NCI-H128 (cell line): ENCODE measurements around the gene TNFRSF1B.

Experiments
- DNase-seq: peaks from one replicate; lab custom pipeline; 2025; ENCODE audit not compliant: unreplicated experiment; lab: John Stamatoyannopoulos, UW

TNFRSF1B gene

DNA sequence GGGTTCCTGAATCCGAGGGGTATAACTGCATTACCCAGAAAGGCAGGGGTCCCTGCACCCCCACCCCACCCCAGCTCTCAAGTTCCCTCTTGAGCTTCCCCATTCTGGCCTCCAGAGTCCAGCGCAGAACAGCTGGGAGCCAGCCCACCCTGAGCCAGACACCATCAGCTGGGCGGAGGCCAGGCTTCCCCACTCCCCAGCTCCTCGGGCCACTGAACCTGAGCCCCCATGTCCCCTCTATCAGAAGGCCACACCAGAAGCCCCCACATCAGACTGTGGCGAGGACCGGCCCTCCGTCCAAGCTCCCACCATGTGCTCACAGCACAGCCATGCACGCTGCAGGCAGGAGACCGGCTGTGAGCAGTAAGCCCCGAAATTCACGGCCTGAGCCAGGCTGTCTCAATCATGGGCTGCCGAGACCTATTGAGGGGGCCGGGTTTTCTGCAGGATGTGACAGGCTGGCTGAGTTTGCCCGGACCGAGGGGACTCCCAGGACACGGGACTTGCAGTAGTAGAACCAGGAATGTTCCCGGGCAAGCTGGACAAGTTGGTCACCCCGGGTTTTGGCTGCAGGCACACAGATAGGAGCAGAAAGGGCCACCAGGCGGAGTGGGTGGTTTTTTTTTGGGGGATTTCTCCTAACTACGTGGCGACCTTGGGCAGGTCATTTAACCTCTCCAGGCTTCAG, 25.5 kb upstream of the TNFRSF1B start:
- DNase-seq: no peak

DNA sequence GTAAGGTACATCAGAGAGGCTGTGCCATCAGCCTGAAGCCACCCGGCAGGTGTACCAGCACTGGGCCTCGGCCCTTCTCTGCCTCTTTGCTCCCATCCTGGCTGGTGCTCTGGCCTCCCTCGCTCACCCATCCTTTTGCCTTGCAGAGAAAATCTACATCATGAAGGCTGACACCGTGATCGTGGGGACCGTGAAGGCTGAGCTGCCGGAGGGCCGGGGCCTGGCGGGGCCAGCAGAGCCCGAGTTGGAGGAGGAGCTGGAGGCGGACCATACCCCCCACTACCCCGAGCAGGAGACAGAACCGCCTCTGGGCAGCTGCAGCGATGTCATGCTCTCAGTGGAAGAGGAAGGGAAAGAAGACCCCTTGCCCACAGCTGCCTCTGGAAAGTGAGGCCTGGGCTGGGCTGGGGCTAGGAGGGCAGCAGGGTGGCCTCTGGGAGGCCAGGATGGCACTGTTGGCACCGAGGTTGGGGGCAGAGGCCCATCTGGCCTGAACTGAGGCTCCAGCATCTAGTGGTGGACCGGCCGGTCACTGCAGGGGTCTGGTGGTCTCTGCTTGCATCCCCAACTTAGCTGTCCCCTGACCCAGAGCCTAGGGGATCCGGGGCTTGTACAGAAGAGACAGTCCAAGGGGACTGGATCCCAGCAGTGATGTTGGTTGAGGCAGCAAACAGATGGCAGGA, 24.5 kb upstream of the TNFRSF1B start:
- DNase-seq: no peak

DNA sequence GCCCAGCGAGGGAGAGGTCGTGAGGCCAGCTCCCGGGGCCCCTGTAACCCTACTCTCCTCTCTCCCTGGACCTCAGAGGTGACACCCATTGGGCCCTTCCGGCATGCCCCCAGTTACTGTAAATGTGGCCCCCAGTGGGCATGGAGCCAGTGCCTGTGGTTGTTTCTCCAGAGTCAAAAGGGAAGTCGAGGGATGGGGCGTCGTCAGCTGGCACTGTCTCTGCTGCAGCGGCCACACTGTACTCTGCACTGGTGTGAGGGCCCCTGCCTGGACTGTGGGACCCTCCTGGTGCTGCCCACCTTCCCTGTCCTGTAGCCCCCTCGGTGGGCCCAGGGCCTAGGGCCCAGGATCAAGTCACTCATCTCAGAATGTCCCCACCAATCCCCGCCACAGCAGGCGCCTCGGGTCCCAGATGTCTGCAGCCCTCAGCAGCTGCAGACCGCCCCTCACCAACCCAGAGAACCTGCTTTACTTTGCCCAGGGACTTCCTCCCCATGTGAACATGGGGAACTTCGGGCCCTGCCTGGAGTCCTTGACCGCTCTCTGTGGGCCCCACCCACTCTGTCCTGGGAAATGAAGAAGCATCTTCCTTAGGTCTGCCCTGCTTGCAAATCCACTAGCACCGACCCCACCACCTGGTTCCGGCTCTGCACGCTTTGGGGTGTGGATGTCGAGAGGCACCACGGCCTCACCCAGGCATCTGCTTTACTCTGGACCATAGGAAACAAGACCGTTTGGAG, 23.7 kb upstream of the TNFRSF1B start:
- DNase-seq: no peak

DNA sequence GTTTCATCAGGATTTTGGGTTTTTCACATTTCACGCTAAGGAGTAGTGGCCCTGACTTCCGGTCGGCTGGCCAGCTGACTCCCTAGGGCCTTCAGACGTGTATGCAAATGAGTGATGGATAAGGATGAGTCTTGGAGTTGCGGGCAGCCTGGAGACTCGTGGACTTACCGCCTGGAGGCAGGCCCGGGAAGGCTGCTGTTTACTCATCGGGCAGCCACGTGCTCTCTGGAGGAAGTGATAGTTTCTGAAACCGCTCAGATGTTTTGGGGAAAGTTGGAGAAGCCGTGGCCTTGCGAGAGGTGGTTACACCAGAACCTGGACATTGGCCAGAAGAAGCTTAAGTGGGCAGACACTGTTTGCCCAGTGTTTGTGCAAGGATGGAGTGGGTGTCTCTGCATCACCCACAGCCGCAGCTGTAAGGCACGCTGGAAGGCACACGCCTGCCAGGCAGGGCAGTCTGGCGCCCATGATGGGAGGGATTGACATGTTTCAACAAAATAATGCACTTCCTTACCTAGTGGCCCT, 23.1 kb upstream of the TNFRSF1B start:
- no peak for DNase-seq

DNA sequence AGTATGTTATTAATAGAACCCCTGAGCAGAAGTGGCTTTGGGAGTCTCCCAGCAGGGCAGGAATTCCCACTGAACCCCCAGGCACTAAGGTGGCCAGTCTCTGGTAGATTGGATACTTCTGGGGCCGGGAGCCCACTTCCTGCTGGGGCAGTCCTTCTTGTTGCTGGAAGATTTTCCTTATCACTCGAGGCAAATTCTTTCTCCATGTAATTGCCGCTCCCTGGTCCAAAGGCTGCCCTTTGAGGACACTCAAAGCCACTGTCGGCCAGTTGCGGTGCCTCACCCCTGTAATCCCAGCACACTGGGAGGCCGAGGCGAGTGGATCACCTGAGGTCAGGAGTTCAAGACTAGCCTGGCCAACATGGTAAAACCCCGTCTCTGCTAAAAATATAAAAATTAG, 22.6 kb upstream of the TNFRSF1B start:
- no peak for DNase-seq

DNA sequence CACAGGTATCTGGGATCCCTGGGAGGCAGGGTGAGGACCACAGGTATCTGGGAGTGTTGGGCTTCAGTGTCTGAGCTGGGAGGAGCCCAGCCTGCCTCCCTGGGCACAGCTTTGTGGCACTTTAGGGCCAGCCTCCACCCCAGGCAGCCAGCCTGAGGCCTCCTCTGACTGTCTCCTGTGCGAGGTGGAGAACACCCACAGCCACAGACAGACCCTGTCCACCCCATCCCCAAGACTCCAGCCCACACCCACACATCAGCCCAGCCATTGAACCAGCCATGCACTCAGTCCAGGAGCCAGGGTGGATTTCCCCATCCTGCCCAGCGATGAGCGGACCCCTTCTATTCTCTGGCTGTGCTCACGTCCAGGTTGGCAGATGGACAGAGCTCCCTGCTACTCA, 21.8 kb upstream of the TNFRSF1B start:
- no peak for DNase-seq

DNA sequence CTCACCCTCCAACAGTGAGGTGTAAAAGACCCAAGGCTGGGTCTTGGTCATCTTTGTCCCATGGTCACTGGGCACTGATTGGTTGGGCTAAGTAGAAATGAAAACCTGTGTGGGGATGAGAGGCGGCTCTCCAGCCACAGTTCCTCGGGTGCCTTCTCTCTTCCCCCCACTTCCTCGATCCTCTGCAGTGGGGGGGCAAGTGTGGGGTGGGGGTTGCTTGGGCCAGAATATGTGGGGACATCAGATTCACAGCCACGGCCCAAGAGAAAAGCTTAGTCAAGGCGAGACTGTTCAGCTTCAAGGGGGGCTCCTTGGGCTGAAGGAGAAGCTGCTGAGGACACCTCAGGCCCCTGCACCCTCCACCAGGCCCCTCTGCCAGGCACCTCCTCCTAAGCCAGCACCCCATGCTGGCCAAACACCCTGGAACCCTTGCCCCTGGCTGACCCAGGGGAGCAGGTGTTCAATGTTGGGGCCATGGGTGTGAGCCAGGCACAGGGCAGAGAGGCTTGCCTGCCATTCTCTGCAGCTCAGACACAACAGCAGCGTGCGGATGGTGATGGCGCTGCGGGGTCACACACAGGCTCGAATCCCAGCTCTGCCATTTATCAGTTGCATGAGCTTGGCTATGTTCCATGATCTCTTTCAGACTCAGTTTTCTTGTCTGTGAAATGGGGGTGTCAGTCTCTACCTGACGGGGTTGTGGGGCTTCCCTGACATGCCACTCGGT, 21.0 kb upstream of the TNFRSF1B start:
- DNase-seq: no peak

DNA sequence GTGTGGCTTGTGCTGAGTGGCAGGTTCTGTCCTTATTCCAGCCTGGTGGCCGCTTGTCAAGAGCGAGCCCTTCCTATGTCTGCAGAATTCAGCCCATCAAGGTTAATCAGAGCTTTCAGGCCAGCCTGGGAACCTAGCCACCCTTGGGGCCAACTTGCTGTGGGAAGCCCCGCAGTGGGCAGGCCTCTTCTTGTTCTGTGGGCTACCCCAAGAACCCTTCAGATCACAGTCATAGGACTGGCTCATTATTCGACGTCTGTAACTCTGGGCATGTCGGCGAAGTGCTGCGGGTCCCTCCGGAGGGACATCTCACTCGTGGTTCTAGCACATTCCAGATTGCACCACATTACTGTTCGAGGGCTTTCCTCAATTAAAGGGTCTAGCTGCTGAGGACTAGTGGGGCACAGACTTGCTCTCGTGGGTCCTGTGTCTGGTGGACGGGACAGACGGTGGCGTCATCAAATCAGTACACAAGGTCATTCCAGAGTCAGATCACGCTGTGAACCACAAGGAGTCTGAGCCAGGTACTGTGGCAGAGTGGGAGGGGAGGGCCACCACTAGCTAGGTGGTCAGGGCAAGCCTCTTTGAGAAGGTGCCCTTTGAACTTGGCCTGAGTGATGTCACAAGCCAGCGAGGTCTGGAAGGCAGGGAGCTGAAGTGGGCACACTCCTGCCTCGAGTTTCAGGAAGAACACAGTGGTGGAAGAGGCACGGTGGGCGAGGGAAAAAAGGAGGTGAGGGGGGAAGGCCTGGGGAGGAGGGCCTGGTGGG, 20.3 kb upstream of the TNFRSF1B start:
- DNase-seq: no peak

DNA sequence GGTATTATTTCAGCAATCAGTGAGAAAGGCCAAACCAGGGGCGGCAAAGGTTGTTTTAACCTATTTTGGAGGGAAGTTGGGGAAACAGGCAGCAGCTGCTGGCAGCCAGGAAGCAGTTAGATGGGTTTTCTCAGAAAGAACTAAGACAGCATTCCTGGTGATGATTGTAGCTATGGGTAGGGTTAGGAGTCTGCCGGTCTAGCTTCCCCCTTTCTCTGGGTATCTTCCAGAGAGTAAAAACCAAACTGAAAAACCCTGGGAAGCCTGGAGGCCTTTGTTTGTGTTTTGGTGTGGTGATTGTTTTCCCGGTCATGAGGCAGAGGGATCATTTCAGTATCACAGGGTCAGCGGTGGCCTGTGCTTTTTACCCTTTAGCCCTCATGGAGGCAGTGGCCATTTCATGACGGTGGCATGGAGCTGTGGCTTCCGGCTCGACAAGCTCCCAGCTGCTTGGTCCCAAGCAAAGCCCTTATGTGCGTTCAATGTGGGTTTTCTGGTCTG, 19.5 kb upstream of the TNFRSF1B start:
- no peak for DNase-seq

DNA sequence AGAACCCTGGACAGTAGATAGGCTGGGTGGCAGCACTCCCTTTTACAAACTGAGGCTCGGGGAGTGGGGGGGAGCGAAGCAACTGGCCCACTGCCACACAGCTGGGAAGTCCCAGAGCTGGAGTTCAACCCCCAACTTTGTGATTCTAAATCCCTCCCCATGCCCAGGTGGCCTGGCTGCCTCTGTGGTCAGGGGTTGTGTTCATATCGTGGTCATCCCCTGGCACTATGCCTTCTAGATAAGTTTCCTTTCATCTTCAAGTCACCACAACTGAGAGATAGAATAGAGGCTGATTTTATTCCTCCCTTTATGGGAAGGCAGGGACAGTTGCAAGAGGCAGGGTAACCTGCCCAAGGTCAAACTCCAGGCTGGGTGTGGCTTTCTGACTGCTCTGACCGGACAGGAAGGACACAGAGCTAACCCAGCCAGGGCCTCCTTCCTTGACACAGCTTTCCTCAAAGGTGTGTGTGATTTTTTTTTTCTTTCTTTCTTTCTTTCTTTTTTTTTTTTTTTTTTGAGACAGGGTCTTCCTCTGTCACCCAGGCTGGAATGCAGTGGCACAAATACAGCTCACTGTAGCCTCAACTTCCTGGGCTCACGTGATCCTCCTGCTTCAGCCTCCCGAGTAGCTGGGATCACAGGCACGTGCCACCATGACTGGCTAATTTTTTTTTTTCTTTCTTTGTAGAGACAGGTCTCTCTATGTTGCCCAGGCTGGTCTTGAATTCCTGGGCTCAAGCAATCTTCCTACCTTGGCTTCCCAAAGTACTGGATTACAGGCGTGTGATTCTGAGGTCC, 18.4 kb upstream of the TNFRSF1B start:
- DNase-seq: no peak

DNA sequence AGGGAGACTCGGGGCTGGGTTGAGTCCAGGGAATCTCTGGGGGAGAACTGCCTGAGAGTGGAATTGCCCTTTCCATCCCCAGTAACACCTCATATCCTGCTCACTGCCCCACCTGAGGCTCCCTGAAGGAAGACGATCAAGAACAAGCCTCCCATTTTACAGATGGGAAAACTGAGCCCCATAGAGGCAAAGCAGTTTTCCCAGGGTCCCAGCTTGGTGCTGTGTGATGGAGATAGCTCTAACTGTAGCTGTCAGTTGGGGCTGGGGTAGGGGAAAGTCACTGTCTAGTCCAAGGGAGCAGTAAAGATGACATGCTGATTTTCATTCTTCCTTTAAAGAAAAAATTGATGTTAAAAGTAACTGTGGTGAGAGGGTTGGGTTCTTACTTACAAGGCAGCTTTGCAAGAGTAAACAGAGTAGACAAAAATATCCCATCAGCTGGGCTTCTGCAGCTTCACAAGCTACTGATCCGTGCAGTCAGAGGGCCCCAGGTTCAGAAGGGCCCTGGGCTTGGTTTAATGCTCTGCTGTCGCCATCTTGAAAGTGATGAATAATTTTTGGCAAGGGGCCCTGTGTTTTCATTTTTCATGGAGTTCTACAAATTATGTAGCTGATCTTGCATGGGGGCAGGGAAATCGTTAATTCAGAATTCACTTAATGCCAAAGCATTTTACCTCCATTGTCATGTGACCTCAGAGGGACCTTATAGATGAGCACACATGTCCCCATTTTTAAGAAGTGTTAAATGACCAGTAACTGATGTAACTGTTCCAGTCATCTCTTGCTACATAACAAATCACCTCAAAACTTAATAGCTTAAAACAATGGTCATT, 17.6 kb upstream of the TNFRSF1B start:
- DNase-seq: no peak

DNA sequence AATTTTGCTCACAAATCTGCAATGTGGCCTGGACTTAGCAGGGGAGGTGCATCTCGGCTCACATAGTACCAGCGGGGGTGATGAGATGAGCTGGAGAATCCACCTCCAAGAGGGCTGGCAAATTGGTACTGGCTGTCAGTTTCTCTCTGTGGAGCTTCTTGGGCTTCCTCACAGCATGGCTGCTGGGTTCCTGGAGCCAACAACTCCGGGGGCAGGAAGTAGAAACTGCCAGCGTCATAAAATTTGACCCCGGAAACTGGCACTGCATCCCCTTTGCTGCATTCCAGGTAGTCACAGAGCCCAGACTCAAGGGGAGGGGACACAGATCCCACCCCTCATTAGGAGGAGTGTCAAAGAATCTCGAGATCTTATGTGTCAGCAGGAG, 17.0 kb upstream of the TNFRSF1B start:
- no peak for DNase-seq

DNA sequence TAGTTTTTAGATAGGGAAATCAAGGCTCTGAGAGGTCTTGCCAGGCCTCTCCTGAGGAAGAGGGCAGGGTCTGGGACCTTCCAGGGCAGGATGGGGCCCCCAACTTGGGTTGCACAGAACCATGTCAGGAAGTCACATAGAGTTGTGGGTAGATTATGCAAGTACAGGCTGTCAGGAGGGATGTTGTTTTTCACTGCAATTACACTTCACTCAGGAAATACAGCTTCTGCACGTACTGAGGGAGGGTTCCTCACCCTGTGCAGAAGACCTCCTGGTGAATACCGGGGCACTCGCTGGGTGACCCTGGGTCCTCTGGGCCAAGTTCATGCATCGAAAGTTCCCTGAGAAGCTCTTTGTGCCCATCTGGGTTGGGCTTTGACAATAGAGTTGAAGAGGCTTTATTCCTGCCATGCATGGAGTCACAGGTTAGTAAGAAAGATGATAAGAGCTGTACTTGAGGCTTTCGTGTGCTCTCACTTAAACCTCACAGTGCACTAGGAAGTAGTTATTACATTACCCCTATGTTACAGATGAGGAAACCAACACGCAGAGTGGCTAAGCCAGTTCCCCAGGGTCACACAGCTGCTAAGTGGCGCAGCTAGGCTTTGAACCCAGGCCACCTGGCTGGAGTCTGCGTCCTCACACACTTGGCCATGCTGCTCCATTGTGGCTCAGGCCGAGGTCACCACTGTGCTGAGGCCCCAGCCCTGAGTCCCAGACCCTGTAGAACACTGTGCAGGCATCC, 16.2 kb upstream of the TNFRSF1B start:
- DNase-seq: no peak

DNA sequence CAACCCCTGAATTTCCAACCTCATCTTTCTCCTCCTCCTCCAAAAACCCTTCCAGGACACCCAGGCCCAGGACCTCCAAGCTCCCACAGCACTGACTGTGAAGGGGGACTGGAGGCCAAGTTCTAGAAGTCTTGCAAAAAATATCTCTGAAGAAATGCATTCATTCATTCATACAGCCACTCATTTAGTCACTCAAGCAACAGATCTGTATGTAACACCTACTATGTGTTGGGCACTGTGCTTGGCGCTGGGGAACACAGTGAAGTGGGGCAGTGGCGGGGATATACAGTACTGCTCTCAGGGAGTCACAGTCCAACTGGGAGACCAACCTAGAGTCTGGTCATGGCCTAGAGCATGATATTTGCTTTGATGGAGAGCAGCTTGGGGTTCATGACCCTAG, 15.3 kb upstream of the TNFRSF1B start:
- DNase-seq: no peak

DNA sequence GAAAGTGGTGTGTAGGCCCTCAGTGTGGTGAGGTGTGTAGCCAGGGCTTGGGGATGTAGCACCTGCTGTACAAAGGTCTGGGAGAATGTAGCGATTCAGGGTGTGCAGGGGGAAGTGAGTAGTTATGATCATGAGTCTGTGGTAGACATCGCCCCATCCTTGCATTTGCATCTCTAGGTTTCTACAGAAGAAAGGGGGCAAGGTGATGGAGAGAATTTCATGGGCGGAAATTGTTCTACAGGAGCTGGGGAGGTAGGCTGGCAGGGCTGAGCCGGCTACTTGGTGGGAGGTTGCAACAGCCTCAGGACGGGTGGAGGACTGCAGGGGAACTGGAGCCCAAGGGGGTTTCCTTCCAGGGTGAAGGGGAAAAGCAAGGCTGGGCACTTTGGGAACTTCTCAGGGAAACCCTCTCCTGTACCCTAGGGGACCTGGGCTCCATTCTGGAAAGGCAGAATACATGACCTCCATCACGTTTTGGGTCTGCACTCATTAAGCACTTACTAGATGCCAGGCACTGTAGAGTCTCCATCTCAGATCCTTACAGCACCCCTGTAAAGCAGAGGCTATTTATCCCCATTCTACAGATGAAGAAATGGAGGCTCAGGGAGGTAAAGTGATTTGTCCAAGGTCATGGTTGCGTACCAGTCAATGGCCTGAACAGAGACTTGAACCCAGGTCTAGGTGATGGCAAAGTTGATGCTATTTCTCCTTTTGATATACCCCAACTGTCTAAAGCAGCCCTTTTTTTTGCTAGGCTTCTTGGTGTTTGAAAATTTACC, 14.5 kb upstream of the TNFRSF1B start:
- DNase-seq: no peak

DNA sequence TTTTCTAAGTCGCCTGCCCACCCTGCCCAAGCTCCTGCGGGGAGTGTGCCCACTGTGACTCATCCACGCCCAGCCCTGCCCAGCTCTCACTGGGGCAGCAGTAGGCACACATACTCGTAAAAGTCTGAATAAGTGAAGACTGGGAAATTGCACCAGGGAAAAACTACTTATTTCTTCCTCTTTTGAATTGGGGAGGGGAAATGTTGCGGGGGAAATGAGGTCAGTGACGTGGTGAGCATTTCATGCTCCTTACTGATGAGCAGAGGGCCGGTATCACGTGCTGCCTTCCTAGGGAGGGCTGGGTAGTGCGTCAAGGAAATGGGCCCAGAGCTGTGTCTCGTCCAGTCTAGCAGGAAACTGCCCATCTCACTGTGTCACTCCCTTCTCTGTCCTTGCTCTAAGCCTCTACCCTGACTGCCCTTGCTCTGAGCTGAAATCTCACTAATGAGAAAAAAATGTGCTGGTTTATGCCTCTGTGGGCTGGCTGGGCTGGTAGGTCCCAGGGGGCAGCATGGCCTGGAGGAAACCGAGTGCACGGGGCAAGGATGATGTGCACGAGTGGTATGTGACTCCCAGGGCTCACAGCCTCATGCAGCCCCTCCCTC, 13.5 kb upstream of the TNFRSF1B start:
- DNase-seq: no peak

DNA sequence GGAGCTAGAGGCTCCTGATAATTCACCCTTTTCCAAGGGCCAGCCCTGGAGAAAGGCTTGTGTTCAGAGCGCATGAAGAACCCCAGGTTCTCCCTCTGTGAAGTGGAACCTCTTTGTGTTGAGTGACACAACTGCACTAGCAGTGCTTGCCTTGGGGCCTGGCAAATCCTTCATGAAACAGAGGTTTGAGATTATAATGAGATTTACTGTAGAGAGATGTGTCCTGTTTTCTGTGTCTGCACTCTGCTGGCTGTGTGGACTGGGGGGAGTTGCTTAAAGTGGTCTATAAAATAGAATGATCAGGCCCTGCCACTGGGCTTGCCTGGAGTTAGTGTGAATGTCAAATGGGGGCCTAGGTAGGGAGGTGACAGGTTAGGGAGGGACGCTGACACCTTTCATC, 11.5 kb upstream of the TNFRSF1B start:
- no peak for DNase-seq
